Adrenal gland (tissue), 5 donors: ENCODE data around the gene SCNN1B.

ENCODE experiments used
- CTCF ChIP-seq, 6 experiments: fragments of 450-650 bp in 4 of 6; fragments of 200-600 bp in 2 of 6; sonication (generic) in 1 of 6; IDR thresholded peaks; 1 replicate in 5 of 6; 2 replicates in 1 of 6; pipeline versions ENCODE4 v1.5.1 to v1.8.0; 2016 to 2021; ENCODE audit warnings: antibody characterized with exemption in 6 of 6, mild to moderate bottlenecking in 2 of 6, moderate library complexity in 1 of 6
- POLR2A ChIP-seq, 2 donors: fragments of 450-650 bp; IDR thresholded peaks; one replicate each; pipeline ENCODE4 v1.6.1; 2017; ENCODE audit warnings: antibody characterized with exemption in 2 of 2, mild to moderate bottlenecking in 2 of 2, moderate library complexity in 1 of 2
- donor health status: DM: no; HTN: no; CAD: no.

DNA sequence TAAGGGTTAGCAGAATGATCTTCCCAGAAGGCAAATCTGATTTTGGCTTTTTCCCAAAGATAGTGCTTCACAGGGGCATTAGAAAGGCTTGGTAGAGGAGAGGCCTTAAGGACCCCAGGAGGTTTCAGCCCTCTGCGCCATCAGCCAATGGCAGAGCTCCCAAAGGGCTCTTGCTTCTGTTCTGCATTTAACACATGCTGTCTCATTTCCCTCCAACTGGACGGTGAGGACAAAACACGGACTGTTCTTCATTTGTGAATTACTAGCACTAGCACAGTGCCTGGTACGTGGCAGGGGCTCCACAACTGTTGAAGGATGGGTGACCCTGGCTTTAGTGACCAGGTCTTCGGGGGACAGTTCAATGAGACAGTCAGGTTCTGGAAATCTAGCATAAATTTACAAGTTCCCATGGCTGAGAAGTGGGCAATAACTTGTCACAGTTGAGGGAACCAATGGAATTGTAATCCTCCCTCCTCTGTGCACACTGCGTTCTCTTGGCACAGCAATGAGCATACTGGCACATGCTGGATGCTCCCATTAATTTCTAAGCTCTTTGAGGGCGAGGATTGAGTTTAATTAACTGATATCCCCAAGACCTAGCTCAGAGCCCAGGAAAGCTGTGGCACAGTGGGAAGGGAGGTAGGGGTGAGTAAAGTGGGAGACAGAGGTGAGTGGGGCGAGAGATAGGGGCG lies 105.5 kb downstream of the SCNN1B start:
- no peak for TF ChIP-seq CTCF (IDR thresholded peaks at IDR 0.05)
- no peak for TF ChIP-seq POLR2A (IDR thresholded peaks at IDR 0.05)
